Measurements from ENCODE around the gene BRDT.

Gene BRDT

DNA sequence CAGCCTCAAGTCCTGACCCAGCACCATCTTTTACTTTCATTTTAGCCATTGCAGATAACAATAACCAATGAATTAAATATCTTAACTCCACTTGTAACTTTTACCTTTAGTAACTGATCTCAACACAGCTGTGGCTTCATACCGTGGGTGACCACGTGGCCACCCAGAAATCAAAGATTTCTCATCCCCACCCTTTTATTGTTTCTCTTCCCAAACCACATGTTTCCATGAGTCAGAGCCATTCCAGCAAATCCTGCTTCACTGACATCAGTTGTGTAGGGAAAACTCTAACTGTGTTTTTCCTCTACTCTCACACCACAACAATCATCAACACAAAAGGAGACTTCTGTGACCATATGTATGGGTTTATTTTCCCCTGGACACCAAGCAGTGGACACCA lies 25.1 kb upstream of the BRDT start:
- Histone ChIP-seq H3K27ac (ENCODE audit: low read length, poor library complexity, severe bottlenecking) (no peak overlapping the region), H3K18ac (ENCODE audit: low read depth in 1 of 2, low read length in 2 of 2) (no peak overlapping the region), H3K4me2 (ENCODE audit: low read length, poor library complexity, severe bottlenecking) (no peak overlapping the region), H3K14ac (ENCODE audit: low read length in 2 of 2) (no peak overlapping the region), H2AFZ (ENCODE audit: low read depth, low read length) (no peak overlapping the region), H3K4me3 (ENCODE audit: insufficient read depth in 1 of 2, low read depth in 1 of 2, low read length in 2 of 2) (no peak overlapping the region), H3K36me3 (ENCODE audit: control insufficient read depth in 1 of 2, insufficient read depth in 2 of 2, low read depth in 1 of 2, low read length in 2 of 2) (no peaks in the 10 kb centered on the region), H2BK12ac (ENCODE audit: low read length in 2 of 2) (peak overlapping the region in 1 of 2 experiments; percentile 59), H4K91ac (ENCODE audit: low read length) (no peak overlapping the region), H3K27me3 (ENCODE audit: control insufficient read depth in 1 of 2, insufficient read depth in 1 of 2, low read length in 2 of 2) (no peaks in the 10 kb centered on the region), H2BK15ac (ENCODE audit: low read depth, poor library complexity, severe bottlenecking) (no peak overlapping the region), H3K79me1 (replicated peaks; ENCODE audit: low read length, poor library complexity, severe bottlenecking) (no peaks in the 10 kb centered on the region), H3K4ac (ENCODE audit: low read depth in 1 of 2, low read length in 2 of 2) (no peak overlapping the region), H2BK5ac (ENCODE audit: low read depth, low read length, poor library complexity, severe bottlenecking) (no peak overlapping the region), H3K4me1 (ENCODE audit: control insufficient read depth, insufficient read depth, low read depth, low read length) (peaks cover 4% of the 10 kb centered on the region), H3K9me3 (ENCODE audit: control insufficient read depth, low read length) (no peaks in the 10 kb centered on the region), H2BK120ac (ENCODE audit: low read depth, low read length) (no peak overlapping the region), H3K9ac (ENCODE audit: low read length) (peak overlapping the region; percentile 70), H4K8ac (ENCODE audit: low read length) (peak overlapping the region; percentile 27), H3K23ac (ENCODE audit: low read length in 2 of 2) (no peak overlapping the region), H2AK5ac (ENCODE audit: low read length, severe bottlenecking) (peak overlapping the region; percentile 49)
- WGBS, result 40% methylated on average over 2 of the region's 2 CpGs
- DNase-seq, result peak; percentile 73

DNA sequence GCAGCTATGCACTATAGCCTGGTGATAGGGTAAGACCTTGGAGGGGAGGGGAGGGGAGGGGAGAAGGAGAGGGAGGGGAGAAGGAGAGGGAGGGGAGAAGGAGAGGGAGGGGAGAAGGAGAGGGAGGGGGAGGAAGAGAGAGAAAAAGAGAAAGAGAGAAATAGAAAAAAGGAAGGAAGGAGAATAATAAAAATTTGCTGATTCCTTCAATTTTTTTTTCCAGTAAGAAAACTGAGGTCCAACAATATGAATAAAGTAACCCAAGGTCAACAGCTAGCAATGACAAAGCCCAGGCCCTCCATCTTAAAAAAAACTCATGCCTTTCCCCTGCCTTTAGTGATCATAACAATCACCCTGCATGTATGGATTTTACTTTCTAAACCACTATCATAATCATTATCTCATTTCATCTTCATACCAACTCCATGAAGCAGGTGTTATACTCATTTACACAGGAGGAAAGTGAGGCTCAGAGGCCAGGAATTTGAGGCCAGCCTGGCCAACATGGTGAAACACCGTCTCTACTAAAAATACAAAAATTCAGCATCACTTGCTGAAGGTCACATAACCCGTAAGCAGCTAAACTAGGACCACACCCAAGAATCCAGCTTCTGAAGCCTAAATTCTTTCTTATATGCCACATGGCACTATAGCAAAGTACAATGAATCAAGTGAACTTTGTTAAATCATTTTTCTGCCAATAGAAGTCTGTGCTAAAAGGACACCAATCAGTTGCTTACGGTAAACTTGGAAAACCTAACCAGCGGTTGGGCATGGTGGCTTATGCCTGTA lies 23.4 kb upstream of the BRDT start:
- no peak overlapping the region for H3K4me3 ChIP-seq (ENCODE audit: insufficient read depth in 1 of 2, low read depth in 1 of 2, low read length in 2 of 2)
- H2AK5ac ChIP-seq (ENCODE audit: low read length, severe bottlenecking), result no peak overlapping the region
- H3K27me3 ChIP-seq (ENCODE audit: control insufficient read depth in 1 of 2, insufficient read depth in 1 of 2, low read length in 2 of 2), result no peaks in the 10 kb centered on the region
- no peak overlapping the region for H2BK120ac ChIP-seq (ENCODE audit: low read depth, low read length)
- H3K9me3 ChIP-seq (ENCODE audit: control insufficient read depth, low read length), result no peaks in the 10 kb centered on the region
- no peak overlapping the region for H2BK15ac ChIP-seq (ENCODE audit: low read depth, poor library complexity, severe bottlenecking)
- H3K27ac ChIP-seq (ENCODE audit: low read length, poor library complexity, severe bottlenecking), result no peak overlapping the region
- no peak overlapping the region for H4K8ac ChIP-seq (ENCODE audit: low read length)
- DNase-seq, result no peak
- H3K18ac ChIP-seq (ENCODE audit: low read depth in 1 of 2, low read length in 2 of 2), result no peak overlapping the region
- no peak overlapping the region for H3K9ac ChIP-seq (ENCODE audit: low read length)
- no peak overlapping the region for H4K91ac ChIP-seq (ENCODE audit: low read length)
- H2BK5ac ChIP-seq (ENCODE audit: low read depth, low read length, poor library complexity, severe bottlenecking), result no peak overlapping the region
- H3K4ac ChIP-seq (ENCODE audit: low read depth in 1 of 2, low read length in 2 of 2), result no peak overlapping the region
- no peak overlapping the region for H2AFZ ChIP-seq (ENCODE audit: low read depth, low read length)
- WGBS, result 94% methylated on average over 4 of the region's 4 CpGs
- H3K36me3 ChIP-seq (ENCODE audit: control insufficient read depth in 1 of 2, insufficient read depth in 2 of 2, low read depth in 1 of 2, low read length in 2 of 2), result no peaks in the 10 kb centered on the region
- no peak overlapping the region for H2BK12ac ChIP-seq (ENCODE audit: low read length in 2 of 2)
- H3K4me1 ChIP-seq (ENCODE audit: control insufficient read depth, insufficient read depth, low read depth, low read length), result peaks cover 2% of the 10 kb centered on the region
- no peak overlapping the region for H3K4me2 ChIP-seq (ENCODE audit: low read length, poor library complexity, severe bottlenecking)
- H3K79me1 ChIP-seq (replicated peaks; ENCODE audit: low read length, poor library complexity, severe bottlenecking), result no peaks in the 10 kb centered on the region
- no peak overlapping the region for H3K23ac ChIP-seq (ENCODE audit: low read length in 2 of 2)
- no peak overlapping the region for H3K14ac ChIP-seq (ENCODE audit: low read length in 2 of 2)

DNA sequence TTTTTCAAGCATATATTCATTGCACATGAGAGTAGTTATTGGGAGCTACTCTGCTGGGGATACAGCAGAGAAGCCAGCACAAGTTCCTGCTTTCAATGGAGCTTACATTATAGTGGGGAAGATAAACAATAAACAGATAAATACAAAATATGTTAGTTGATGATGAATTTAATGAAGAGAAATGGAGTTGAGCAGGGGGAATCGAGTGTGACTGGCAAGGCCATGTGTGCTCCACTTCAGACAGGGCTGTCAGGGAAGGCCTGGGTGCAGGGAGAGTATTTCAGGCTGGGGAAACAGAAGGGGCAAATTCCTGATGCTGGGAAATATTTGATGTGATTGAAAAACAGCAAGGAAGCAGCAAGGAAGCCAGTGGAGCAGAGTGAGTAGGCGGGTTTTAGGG lies 21.2 kb upstream of the BRDT start:
- Histone ChIP-seq H3K4ac (ENCODE audit: low read depth in 1 of 2, low read length in 2 of 2) (peak overlapping the region in 1 of 2 experiments; percentile 61), H3K14ac (ENCODE audit: low read length in 2 of 2) (no peak overlapping the region), H2BK5ac (ENCODE audit: low read depth, low read length, poor library complexity, severe bottlenecking) (no peak overlapping the region), H4K91ac (ENCODE audit: low read length) (no peak overlapping the region), H3K18ac (ENCODE audit: low read depth in 1 of 2, low read length in 2 of 2) (no peak overlapping the region), H2BK120ac (ENCODE audit: low read depth, low read length) (no peak overlapping the region), H3K36me3 (ENCODE audit: control insufficient read depth in 1 of 2, insufficient read depth in 2 of 2, low read depth in 1 of 2, low read length in 2 of 2) (no peaks in the 10 kb centered on the region), H3K23ac (ENCODE audit: low read length in 2 of 2) (no peak overlapping the region), H3K4me3 (ENCODE audit: insufficient read depth in 1 of 2, low read depth in 1 of 2, low read length in 2 of 2) (no peak overlapping the region), H3K4me1 (ENCODE audit: control insufficient read depth, insufficient read depth, low read depth, low read length) (peaks cover 2% of the 10 kb centered on the region), H2BK15ac (ENCODE audit: low read depth, poor library complexity, severe bottlenecking) (peak overlapping the region; percentile 6), H3K79me1 (replicated peaks; ENCODE audit: low read length, poor library complexity, severe bottlenecking) (no peaks in the 10 kb centered on the region), H3K9me3 (ENCODE audit: control insufficient read depth, low read length) (no peaks in the 10 kb centered on the region), H3K4me2 (ENCODE audit: low read length, poor library complexity, severe bottlenecking) (no peak overlapping the region), H2BK12ac (ENCODE audit: low read length in 2 of 2) (peak overlapping the region in 1 of 2 experiments; percentile 63), H3K27me3 (ENCODE audit: control insufficient read depth in 1 of 2, insufficient read depth in 1 of 2, low read length in 2 of 2) (no peaks in the 10 kb centered on the region), H3K27ac (ENCODE audit: low read length, poor library complexity, severe bottlenecking) (no peak overlapping the region), H2AFZ (ENCODE audit: low read depth, low read length) (no peak overlapping the region), H3K9ac (ENCODE audit: low read length) (peak overlapping the region; percentile 20), H2AK5ac (ENCODE audit: low read length, severe bottlenecking) (peak overlapping the region; percentile 17), H4K8ac (ENCODE audit: low read length) (peak overlapping the region; percentile 30)
- 89% methylated on average over 2 of the region's 2 CpGs for WGBS
- DNase-seq, result no peak

DNA sequence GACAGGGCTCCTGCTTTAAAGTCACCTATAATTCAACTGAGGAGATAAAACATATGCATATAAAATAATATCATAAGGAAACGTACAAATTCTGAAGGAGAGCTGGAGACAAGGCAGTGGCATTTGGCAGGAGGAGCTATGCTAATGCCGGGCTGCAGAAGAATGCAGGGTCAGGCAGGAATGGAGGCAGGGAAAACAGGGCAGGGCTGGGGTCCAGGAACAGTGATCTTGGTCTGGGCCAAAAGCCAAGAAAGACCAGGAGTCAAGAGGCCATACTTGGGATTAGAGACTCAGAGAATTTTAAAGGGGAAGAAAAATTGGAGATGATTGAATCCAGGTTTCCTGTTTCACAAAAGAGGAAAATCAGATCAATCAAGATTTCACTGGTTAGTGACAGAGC lies 20.0 kb upstream of the BRDT start:
- Histone ChIP-seq H3K4me3 (ENCODE audit: insufficient read depth in 1 of 2, low read depth in 1 of 2, low read length in 2 of 2) (no peak overlapping the region), H2BK12ac (ENCODE audit: low read length in 2 of 2) (no peak overlapping the region)
- WGBS, result 32% methylated on average over 2 of the region's 2 CpGs

More for the DNA sequence above, 20.0 kb upstream of the BRDT start:
- Histone ChIP-seq H4K91ac (ENCODE audit: low read length) (no peak overlapping the region), H2BK15ac (ENCODE audit: low read depth, poor library complexity, severe bottlenecking) (no peak overlapping the region), H2BK120ac (ENCODE audit: low read depth, low read length) (no peak overlapping the region), H3K79me1 (replicated peaks; ENCODE audit: low read length, poor library complexity, severe bottlenecking) (no peaks in the 10 kb centered on the region), H3K27me3 (ENCODE audit: control insufficient read depth in 1 of 2, insufficient read depth in 1 of 2, low read length in 2 of 2) (no peaks in the 10 kb centered on the region), H3K9ac (ENCODE audit: low read length) (peak overlapping the region; percentile 16), H2AK5ac (ENCODE audit: low read length, severe bottlenecking) (no peak overlapping the region), H3K36me3 (ENCODE audit: control insufficient read depth in 1 of 2, insufficient read depth in 2 of 2, low read depth in 1 of 2, low read length in 2 of 2) (no peaks in the 10 kb centered on the region), H3K4me2 (ENCODE audit: low read length, poor library complexity, severe bottlenecking) (no peak overlapping the region), H4K8ac (ENCODE audit: low read length) (no peak overlapping the region), H3K4me1 (ENCODE audit: control insufficient read depth, insufficient read depth, low read depth, low read length) (peaks cover 2% of the 10 kb centered on the region), H3K4ac (ENCODE audit: low read depth in 1 of 2, low read length in 2 of 2) (no peak overlapping the region), H3K27ac (ENCODE audit: low read length, poor library complexity, severe bottlenecking) (no peak overlapping the region), H2AFZ (ENCODE audit: low read depth, low read length) (no peak overlapping the region), H3K18ac (ENCODE audit: low read depth in 1 of 2, low read length in 2 of 2) (no peak overlapping the region), H2BK5ac (ENCODE audit: low read depth, low read length, poor library complexity, severe bottlenecking) (no peak overlapping the region), H3K23ac (ENCODE audit: low read length in 2 of 2) (no peak overlapping the region), H3K14ac (ENCODE audit: low read length in 2 of 2) (no peak overlapping the region), H3K9me3 (ENCODE audit: control insufficient read depth, low read length) (no peaks in the 10 kb centered on the region)
- DNase-seq, result peak; percentile 16

Data from mesenchymal stem cell (in vitro differentiated cells and primary cell).